ENCODE data around the gene GOLT1A. TPM values are rescaled to one million over a fixed set of nuclear protein-coding genes. Genes with fewer than 3 reads are reported as not detected.

Gene GOLT1A
- total RNA-seq, 6 donors from 2014 or later: 7.5 to 18.5 (median 10.1) TPM; not detected in 1

- no peaks in the 10 kb centered on the region for H3K9me3 ChIP-seq
- no peak for TF ChIP-seq POLR2A (IDR thresholded peaks at IDR 0.05)
- no peak for TF ChIP-seq EP300 (IDR thresholded peaks at IDR 0.05)
- TF ChIP-seq, protein P1, sequence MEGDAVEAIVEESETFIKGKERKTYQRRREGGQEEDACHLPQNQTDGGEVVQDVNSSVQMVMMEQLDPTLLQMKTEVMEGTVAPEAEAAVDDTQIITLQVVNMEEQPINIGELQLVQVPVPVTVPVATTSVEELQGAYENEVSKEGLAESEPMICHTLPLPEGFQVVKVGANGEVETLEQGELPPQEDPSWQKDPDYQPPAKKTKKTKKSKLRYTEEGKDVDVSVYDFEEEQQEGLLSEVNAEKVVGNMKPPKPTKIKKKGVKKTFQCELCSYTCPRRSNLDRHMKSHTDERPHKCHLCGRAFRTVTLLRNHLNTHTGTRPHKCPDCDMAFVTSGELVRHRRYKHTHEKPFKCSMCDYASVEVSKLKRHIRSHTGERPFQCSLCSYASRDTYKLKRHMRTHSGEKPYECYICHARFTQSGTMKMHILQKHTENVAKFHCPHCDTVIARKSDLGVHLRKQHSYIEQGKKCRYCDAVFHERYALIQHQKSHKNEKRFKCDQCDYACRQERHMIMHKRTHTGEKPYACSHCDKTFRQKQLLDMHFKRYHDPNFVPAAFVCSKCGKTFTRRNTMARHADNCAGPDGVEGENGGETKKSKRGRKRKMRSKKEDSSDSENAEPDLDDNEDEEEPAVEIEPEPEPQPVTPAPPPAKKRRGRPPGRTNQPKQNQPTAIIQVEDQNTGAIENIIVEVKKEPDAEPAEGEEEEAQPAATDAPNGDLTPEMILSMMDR (IDR thresholded peaks at IDR 0.05): no peak
- TF ChIP-seq POLR2AphosphoS5 (IDR thresholded peaks at IDR 0.05): no peak
- no peaks in the 10 kb centered on the region for H3K36me3 ChIP-seq
- WGBS, 2 donors: 76 to 87% methylated on average over 4 of the region's 4 CpGs
- DNase-seq: no peak
- no peaks in the 10 kb centered on the region for H3K27me3 ChIP-seq
- H3K27ac ChIP-seq: no peak overlapping the region
- H3K4me1 ChIP-seq: peaks cover 0 to 5% (median 2%) of the 10 kb centered on the region in 4 donors
- no peak for ATAC-seq (ENCODE audit: low FRiP score in 2 of 2)
- H3K4me3 ChIP-seq: no peak overlapping the region
These were observed 11.3 kb downstream of the GOLT1A start for GRCh38 chr1:204202481-204202880.

DNA sequence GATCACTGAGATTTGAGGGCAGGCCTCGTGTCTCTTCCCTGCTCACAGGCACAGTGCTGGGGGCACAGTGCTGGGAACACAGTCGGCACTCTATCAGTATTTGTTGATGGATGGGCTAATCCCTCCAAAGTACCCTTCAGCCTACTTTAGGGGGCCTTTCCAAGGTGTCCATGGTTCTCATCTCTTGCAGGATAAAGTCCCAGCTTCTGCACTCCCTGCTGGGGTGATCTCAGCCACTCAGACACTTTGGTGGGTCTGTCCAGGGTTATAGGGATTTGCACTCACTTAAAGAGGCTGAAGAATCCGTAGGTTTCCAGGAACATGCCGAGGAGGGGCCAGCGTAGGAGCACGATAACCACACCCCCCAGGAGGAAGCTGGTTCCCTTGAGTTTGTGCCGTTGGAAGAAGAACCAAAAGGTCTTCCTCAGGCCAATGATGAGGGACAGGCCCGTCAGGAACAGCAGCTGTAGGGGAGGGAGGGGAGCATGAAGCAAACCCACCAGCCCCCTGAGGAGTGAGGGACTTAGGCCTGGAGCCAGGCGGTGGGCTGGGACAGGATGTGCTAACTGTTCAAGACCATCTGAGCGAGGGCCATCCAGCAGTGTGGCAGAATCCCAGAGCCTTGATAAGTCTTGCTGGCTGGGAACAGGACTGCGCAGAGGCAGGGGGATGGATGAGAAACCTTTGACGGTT, 12.3 kb downstream of the GOLT1A start:
- H3K9me3 ChIP-seq: no peaks in the 10 kb centered on the region
- no peaks in the 10 kb centered on the region for H3K36me3 ChIP-seq
- H3K27ac ChIP-seq: no peak overlapping the region
- no peaks in the 10 kb centered on the region for H3K27me3 ChIP-seq
- no peak overlapping the region for H3K4me3 ChIP-seq
- no peak for ATAC-seq (ENCODE audit: low FRiP score in 2 of 2)
- WGBS, 2 donors: 84 to 86% methylated on average over 11 to 12 of the region's 12 CpGs
- H3K4me1 ChIP-seq: no peaks in the 10 kb centered on the region
- no peak for DNase-seq
- TF ChIP-seq POLR2A (IDR thresholded peaks at IDR 0.05): no peak
- no peak for TF ChIP-seq EP300 (IDR thresholded peaks at IDR 0.05)
- TF ChIP-seq, protein P1 (IDR thresholded peaks at IDR 0.05): no peak
- TF ChIP-seq POLR2AphosphoS5 (IDR thresholded peaks at IDR 0.05): no peak

DNA sequence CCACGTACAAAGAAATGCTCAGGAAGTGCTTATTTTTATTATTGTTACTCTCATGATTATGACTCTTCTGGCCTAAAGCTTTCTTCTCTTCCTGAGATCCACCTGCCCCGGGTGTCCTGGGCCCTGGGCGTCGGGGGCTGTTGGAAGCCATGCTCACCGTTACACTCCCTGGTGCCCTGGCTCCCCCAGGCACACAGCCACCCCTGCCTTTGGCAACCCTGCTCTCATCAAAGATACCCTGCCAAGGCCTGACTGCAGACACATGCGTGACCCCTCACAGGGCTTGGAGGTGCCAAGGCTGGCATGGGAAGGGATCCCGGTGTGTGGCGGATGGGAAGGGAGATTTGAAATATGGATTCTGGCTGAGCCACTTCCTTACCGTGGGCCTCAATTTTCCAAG, 14.2 kb downstream of the GOLT1A start:
- Histone ChIP-seq H3K36me3 (no peaks in the 10 kb centered on the region), H3K4me1 (no peaks in the 10 kb centered on the region), H3K27ac (no peak overlapping the region), H3K9me3 (no peaks in the 10 kb centered on the region), H3K27me3 (no peaks in the 10 kb centered on the region), H3K4me3 (no peak overlapping the region)
- WGBS, 2 donors: 71 to 84% methylated on average over 6 to 9 of the region's 9 CpGs
- no peak for ATAC-seq (ENCODE audit: low FRiP score in 2 of 2)
- TF ChIP-seq POLR2AphosphoS5 (IDR thresholded peaks at IDR 0.05) (no peak), EP300 (IDR thresholded peaks at IDR 0.05) (no peak), POLR2A (IDR thresholded peaks at IDR 0.05) (no peak)
- TF ChIP-seq, protein P1 (IDR thresholded peaks at IDR 0.05): no peak
- DNase-seq: peak in 1 of 2 donors; percentile 68

DNA sequence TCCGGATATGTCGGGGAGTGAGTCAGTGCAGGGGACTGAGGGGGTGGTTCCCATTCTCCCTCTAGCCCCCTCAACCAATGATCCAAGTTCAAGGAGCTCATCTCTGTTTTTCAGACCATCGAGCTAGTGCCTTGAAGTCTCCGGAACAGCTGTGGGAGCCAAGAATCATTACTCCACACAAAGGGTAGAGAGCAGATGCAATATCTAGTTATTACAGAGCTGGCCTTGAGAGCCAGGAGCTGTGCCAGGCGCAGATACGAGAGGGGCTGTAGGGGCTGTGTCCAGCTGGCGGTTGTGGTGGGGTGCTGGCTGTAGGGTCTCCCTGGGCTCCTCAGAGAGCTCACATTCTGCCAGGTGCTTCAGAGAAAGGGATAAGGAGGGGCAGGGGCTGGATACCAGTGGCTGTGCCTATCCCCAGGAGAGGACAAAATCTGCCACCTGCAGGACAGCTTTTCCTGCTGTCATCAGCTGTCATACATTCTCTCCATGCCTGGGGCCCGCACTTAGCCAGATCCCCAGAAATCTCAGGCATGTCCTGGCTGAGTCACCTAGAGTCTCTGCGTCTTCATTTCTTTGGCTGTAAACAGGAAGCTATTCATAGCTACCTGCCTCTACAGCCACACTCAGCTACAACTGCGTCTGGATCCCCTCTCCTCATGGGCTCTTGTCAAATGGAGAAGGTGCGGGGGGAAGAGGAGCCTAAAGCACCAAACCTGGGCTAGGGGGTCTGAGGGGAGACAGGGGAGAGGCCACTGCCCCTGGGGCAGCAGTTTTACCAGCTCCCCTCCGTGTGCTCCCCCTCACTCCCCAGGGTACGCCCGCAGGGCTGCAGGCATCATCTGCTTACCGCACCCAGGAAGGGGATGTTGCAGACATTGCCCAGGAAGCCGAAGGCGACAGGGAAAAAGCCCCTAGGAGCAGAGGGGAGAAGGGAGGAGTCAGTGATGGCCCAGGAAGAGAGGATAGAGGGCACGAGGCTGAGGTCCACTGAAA, 15.1 kb downstream of the GOLT1A start:
- H3K4me1 ChIP-seq: no peaks in the 10 kb centered on the region
- no peaks in the 10 kb centered on the region for H3K9me3 ChIP-seq
- H3K36me3 ChIP-seq: no peaks in the 10 kb centered on the region
- WGBS, 2 donors: 56 to 65% methylated on average over 12 to 18 of the region's 18 CpGs
- H3K27ac ChIP-seq: no peak overlapping the region
- no peak overlapping the region for H3K4me3 ChIP-seq
- no peak for DNase-seq
- ATAC-seq (ENCODE audit: low FRiP score in 2 of 2): no peak
- no peaks in the 10 kb centered on the region for H3K27me3 ChIP-seq
- TF ChIP-seq, protein P1 (IDR thresholded peaks at IDR 0.05): peak in 1 of 6 experiments; percentile 5
- no peak for TF ChIP-seq EP300 (IDR thresholded peaks at IDR 0.05)
- TF ChIP-seq POLR2A (IDR thresholded peaks at IDR 0.05): no peak
- TF ChIP-seq POLR2AphosphoS5 (IDR thresholded peaks at IDR 0.05): no peak
